Measurements from ENCODE around the gene ZNF839. TPM values are rescaled to one million over a fixed set of nuclear protein-coding genes. Genes with fewer than 3 reads are reported as not detected.
"Not testable (repeated sequence)": the region's sequence is repeated elsewhere in the genome, so short reads cannot be mapped to it uniquely, and the experiment has no call there.

The ZNF839 gene
- total RNA-seq, 1 experiment from 2014 or later: 16.4 TPM

DNA sequence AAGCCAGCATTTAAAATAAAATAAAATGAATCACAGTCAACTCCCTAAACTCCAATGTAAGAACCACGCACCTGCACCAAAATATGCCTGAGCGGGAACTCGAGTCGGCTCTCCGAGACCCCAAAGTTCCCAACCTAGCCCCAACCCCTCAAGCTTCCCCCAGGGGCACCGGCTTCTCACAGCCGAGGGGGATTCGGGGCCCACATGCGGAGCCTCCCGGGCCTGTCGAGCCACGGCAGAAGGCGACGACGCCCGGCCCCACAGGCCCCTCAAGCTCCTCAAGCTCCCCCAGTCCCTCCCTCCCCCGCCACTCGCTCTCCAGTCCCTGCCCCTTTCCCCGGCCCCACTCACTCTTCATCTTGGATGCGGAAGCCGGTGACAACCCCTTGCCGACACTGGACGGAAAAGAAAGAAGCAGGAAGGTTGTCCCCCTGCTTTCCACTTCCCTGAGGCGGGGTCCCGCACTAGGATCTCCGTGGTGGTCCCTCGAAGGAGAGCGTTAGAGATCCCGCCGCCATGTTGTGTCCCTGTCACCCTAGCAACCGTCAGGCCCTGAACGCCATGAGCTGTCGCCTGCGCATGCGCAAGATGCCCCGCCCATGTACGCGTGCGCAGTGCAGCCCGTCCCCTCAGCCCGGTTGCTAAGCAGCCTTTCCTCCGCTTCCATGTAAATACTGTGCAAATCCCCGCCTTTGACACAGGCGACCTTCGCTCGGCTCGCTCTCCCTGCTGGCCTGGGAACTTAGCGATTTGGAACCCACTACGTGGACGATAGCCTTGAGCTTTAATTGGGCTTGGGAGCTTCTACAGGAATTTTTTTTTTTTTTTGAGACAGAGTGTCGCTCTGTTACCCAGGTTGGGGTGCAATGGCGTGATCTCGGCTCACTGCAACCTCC lies 14.7 kb upstream of the ZNF839 start, which contains the start of gene MOK:
MOK (minus strand) TSS at position 554 of the 896 bp plus-strand sequence; CDS start at position 358, 196 bp downstream.
- DNase-seq (ENCODE audit: low spot score): peak; percentile 97
- in situ Hi-C loops (cut with HindIII; ENCODE audit: low sequenced_read_pairs): loop anchor here (25.0 kb wide), 1 partner anchor 218 kb away; the partner anchor contains the start of gene HSP90AA1

DNA sequence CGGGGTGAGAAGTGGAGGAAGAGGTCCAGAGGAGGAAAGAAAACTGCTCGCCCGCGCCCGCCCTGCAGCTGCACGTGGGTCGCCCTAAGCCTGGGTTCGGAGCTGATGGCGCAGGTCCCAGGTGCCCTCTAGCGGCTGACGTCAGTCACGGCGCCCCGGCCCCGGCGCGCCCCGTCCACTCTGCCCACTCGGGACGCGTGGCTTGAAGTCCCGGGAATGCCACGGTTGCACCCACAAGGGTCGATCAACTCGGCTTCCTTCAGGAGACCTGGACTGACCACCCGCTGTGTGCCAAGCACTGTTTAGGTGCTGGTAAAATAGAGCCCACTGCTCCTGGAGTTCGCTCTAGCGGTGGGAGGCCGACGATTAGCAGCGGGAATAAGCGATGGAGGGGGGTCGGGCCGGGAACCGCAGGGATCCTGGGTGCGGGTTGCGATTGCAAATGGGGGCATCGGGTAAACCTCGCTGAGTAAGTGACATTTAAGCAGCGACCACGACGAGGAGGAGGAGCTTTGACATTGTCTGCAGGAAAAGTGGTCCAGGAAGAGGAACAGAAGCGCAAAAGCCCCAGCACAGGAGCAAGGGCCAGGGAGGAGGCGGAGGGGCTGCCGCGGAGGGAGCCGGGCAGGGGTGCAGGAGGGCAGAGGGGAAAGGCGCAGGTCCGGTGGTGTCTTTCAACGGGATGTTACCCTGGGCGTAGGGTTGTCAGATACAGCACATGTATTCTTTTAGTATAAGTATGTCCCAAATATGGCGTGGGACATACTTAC lies 5.1 kb upstream of the ZNF839 start:
- in situ Hi-C loops (cut with HindIII; ENCODE audit: low sequenced_read_pairs): loop anchor here (25.0 kb wide), 1 partner anchor 227 kb away; the partner anchor contains the start of gene HSP90AA1
- peak; percentile 84 for DNase-seq (ENCODE audit: low spot score)

DNA sequence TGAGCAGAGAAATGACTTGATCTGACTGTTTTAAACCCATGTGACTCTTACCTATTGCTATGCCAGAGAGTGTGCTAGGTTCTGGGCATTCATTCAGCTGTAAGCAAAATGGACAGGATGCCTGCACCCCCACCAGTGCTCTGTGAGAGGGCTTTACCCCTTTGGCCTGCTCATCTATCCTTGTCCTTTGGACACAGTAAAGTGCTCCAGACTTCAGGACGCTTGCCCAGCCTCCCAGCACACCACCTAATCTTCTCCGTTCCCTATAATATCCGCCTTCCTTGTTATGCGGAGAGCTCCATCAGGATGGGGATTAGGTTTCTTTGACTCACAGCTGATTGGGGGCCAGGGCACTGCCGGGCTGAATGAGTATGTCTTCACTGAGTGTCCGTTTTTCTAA lies 4.4 kb upstream of the ZNF839 start:
- peak; percentile 22 for DNase-seq (ENCODE audit: low spot score)
- in situ Hi-C loops (cut with HindIII; ENCODE audit: low sequenced_read_pairs): loop anchor here (25.0 kb wide), 1 partner anchor 228 kb away; the partner anchor contains the start of gene HSP90AA1

DNA sequence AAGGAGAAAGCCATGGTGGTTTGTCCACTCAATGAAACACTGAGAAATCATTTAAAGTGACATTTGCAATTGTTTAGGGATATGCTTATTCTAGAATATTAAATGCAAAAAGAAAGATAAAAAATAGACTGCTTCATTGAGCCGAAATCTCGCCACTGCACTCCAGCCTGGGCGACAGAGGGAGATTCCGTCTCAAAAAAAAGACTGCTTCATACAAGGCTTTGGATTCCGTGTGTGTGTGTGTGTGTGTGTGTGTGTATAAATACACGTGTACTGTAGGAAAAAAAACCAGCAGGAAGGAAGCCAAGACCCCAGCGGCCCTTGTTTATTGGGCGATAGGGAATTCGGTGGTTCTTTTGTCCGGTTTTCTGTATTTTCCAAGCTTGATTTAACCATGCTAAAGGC lies 3.2 kb upstream of the ZNF839 start:
- no peak for DNase-seq (ENCODE audit: low spot score)
- in situ Hi-C loops (cut with HindIII; ENCODE audit: low sequenced_read_pairs): loop anchor here (25.0 kb wide), 1 partner anchor 229 kb away; the partner anchor contains the start of gene HSP90AA1

DNA sequence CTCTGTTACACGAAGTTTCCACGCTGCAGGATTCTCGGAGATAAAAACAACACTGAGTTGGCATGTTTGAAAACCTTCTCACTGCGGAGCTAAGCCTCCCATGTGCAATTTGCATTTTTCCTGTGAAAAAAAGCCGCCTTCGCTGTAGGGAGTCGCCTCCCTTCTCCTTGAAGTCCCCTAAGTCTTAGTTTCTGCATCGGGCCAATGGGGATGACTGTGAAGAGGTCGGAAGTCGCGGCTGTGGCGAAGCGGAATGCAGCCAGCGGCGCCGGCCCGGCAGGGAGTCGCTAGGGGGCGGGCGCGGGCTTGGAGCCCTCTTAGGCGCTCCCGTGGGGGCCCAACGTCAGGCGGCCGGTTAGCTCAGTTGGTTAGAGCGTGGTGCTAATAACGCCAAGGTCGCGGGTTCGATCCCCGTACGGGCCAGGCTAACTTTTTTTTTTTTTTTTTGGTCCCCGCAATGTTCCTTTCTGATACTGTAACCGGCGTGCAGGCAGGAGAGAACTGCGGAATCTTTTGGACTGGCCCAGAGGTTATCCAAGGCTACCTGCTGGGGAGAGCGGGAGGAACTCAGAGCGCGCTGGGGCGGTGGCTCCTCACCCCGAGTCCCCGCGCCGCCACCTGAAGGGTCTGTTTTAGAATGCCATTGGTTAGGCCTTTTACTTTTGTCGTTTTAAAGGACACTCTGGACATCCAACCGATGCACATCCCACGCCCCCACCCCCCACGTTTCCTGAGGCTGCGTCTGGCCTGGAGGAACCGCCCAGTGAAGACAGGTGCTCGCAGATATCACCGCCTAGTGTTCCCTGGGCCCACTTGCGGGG lies 2.6 kb upstream of the ZNF839 start:
- in situ Hi-C loops (cut with HindIII; ENCODE audit: low sequenced_read_pairs): loop anchor here (25.0 kb wide), 1 partner anchor 230 kb away; the partner anchor contains the start of gene HSP90AA1
- peak; percentile 93 for DNase-seq (ENCODE audit: low spot score)

DNA sequence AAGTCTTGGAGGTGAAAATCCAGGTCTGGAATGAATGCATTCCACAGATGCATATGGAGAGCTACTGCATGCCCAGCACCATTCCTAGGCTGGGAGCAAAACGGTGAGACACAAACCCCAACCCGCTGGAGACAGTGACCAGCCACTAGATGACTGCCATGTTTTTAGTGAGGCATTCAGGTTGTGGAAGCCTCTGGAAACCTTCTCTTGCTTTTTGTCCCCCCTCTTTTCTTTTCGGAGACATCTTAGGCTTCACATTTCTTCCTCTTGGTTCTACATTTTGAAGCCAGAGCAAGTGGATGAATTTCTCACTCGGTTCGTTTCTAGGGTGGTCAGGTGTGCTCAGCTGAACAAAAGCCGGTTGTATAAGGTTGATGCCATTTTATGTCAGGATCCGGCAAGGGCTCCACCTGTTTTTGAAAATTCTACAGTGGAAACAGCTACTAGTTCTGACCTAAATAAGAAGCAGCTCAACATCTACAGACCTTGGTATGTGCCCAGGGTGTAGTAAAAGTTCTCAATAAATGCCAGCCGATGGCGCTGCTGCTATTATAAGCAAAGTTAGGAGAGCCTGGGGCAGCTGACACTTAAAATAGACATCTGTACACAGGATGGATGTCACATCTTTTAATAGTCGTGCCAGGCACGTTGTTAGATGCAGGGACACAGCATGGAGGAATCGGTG lies 1.8 kb upstream of the ZNF839 start:
- in situ Hi-C loops (cut with HindIII; ENCODE audit: low sequenced_read_pairs): loop anchor here (25.0 kb wide), 1 partner anchor 230 kb away; the partner anchor contains the start of gene HSP90AA1
- peak; percentile 78 for DNase-seq (ENCODE audit: low spot score)

DNA sequence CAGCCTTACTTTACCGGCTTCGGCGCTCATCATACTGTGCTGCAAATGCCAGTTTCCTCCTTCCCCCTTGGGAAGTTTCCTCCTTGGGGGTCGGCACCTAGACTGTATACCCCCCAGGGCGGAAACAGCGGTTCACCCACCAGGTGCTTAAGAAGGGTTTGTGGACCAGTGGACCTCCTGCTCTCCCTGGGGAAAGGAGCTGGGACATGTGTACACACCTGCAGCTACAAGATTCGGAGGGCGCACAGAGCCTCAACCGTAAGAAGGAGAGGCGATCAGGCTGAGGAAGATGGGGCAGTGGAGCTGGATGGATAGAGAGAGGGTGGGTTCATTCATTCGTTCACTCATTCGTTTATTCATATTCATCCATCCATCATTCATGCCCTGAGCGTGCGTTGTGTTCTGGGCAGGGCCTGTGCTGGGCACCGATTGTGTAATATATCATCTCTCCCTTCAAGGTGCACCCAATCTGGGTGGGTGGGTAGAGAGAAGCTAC lies 717 bp upstream of the ZNF839 start:
- in situ Hi-C loops (cut with HindIII; ENCODE audit: low sequenced_read_pairs): loop anchor here (25.0 kb wide), 1 partner anchor 232 kb away; the partner anchor contains the start of gene HSP90AA1
- peak; percentile 8 for DNase-seq (ENCODE audit: low spot score)

DNA sequence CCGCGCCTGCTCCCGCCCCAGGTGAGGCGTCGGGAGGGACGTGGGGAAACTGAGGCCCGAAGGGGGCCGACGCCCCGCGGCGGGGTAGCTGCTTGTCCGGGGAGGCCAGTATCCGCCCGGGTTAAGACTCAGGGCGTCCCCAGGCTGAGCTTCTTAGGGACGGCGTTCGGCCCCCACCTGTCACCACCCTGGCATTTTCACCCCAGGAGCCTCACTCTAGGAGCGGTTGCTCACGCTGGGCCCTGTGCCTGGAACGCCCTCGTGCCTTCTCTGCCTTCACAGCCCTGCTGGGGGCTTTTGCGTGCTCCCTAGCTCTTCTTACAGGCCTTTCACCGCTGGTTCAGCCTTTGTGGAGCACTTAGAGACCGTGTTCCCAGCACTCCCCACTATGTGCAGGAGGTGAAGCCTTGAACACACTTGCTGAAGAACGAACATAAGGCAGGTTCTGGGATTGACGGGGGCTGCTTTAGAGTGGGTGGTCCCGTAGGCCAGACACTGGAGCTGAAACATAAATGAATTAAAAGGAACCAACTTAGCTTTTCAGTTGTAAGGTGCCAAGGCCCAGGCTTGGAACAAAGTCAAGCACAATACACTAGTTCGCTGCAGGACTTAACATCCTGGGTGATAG lies 601 bp downstream of the ZNF839 start:
- in situ Hi-C loops (cut with HindIII; ENCODE audit: low sequenced_read_pairs): loop anchor here (25.0 kb wide), 1 partner anchor 233 kb away; the partner anchor contains the start of gene HSP90AA1
- DNase-seq (ENCODE audit: low spot score): peak; percentile 43

DNA sequence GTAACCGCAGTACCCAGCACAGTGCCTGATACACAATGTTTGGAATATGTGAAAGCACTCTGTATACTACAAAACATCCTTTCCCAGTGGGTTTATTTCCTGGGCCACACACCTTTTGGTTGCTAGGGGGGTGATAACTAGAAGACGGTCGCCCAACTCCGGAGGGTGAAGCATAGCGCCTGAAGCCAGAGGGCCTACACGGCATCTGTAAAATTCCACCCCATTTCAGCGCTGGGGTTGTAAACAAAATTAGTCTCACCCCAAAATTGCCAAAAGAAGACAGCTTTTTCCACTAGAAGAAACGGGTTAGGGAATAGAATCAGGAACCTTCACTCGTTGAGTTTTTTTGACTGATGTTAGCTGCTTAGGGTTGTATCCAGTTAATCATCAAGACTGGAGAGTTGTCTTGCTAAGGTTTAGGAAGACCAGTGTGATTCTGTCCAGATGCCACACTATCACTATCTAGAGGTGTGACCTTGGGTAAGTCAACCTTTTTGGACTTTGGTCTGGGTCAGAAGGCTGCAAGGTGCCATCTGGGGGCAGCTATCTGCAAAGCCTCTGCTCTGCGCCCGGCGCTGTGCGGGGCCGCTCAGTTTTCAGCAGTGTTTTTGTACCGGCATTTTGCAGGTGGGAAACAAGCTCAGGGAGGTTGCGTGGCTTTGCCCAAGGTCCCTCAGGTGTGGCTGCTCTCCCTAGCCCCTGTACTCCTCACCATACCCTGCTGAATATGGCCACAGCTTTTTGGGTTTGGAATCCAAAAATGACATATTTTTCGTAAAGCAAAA lies 1.3 kb downstream of the ZNF839 start:
- in situ Hi-C loops (cut with HindIII; ENCODE audit: low sequenced_read_pairs): loop anchor here (25.0 kb wide), 1 partner anchor 234 kb away; the partner anchor contains the start of gene HSP90AA1
- no peak for DNase-seq (ENCODE audit: low spot score)

DNA sequence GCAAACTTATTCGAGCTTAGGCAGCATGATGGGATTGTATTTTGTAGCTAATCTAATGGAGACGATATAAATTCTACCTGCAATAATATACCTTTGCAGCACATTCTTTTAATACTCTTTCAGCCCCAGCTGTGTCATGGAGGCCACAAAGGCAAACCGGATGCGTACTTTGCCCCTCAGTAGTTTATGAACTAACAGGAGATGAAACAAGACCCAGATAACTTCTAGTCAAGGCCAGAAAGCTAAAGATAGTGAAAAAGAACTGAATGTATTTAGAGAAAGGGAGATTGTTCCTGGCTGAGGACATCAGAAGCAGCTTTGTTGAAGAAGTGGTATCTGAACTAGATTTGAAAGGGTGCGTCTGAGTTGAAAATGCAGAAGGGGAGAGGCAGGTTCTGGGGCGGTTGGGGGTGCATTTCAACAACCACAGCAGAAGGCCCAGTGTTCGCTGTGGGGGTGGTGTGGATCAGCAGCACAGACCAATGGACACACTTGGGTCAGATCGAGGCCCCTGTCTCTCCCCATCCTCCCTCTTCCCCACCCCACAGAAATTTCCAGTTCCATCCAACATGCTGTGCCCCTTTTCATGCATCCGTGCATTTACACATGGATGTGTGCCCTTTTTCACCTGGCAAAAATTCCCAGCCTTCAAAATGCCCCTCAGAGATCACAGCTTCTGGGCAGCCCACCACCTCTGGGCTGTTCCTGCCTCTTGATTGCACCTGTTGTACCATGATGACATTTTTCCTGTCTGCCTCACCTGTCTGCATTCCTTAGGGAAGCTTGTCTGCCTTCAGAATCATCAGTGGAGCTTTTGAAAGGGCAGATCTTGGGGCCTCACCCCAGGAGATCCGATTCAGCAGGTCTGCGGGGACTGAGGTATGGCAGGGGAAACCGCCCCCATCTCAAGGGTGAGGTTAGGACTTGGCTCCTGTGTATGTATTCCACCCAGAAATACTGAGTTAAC lies 2.2 kb downstream of the ZNF839 start:
- DNase-seq (ENCODE audit: low spot score): no peak
- in situ Hi-C loops (cut with HindIII; ENCODE audit: low sequenced_read_pairs): loop anchor here (25.0 kb wide), 1 partner anchor 234 kb away; the partner anchor contains the start of gene HSP90AA1

DNA sequence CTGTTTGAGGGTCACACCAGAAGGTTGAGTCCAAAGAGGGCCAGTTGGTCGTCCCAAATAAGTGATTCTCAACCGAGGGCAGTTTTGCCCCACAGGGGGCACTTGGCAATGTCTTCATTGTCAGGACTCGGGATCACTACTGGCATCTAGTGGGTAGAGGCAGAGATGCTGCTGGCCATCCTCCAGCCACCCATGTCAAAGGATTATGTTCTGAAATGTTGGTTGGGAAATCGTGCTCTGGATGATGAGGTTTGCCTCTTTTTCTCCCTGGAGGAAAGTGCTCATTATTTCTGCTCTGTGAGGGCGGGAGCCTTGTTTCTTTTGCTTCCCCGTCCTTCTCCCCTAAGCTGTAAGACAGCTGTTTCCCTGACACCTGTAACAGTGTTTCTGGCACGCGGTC lies 3.6 kb downstream of the ZNF839 start:
- in situ Hi-C loops (cut with HindIII; ENCODE audit: low sequenced_read_pairs): loop anchor here (25.0 kb wide), 1 partner anchor 236 kb away; the partner anchor contains the start of gene HSP90AA1
- DNase-seq (ENCODE audit: low spot score): peak; percentile 82

DNA sequence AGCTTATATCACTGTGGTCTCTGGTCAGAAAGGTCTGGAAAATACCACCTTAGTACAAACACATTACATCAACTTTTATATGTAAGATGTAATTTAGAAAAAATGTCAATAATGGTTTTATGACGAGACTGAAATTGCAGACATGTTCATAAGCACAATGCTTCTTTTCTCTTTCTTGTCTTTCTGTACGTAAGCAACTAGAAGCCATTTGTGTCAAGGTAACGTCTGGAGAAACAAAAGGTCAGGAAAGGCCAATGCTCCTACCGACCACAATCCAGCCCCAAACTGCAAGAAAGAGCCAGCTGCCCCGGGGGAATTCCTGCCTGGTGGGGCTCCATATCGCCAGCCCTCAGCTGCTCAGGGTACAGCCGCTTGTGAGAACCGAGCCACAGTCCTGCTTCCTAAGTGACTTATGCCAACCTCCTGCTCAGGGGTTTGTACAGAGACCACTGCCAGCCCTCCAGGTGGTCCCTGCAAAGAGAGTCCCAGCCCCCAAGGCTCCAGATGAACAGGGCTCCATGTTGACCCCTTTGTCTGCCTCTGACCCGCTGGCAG lies 6.3 kb downstream of the ZNF839 start:
- in situ Hi-C loops (cut with HindIII; ENCODE audit: low sequenced_read_pairs): no loop called here

DNA sequence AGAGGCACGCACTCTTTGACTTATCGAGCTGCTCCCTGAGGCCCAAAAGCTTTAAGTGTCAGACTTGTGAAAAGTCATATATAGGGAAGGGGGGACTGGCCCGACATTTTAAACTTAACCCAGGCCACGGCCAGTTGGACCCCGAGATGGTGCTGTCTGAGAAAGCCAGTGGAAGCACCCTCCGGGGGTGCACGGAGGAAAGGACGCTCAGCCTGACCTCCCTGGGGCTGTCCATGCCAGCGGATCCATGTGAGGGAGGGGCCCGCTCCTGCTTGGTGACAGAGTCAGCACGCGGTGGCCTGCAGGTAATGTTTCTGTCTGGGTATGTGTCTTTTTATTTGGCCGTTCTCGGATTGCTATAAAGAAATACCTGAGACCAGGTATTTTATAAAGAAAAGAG lies 7.0 kb downstream of the ZNF839 start:
- no peak for DNase-seq (ENCODE audit: low spot score)
- in situ Hi-C loops (cut with HindIII; ENCODE audit: low sequenced_read_pairs): no loop called here

More for the DNA sequence above, 6.3 kb downstream of the ZNF839 start:
- DNase-seq (ENCODE audit: low spot score): no peak

DNA sequence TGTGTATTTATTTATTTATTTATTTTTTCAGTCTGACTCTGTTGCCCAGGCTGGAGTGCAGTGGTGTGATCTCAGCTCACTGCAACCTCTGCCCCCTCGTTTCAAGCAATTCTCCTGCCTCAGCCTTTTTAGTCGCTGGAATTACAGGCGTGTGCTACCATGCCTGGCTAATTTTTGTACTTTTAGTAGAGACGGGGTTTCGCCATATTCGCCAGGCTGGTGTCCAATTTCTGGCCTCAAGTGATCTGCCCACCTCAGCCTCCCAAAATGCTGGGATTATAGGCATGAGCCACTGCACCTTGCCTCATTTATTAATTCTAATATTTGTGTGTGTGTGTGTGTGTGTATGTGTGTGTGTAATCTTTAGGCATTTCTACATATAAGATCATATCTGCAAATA lies 9.8 kb downstream of the ZNF839 start:
- in situ Hi-C loops (cut with HindIII; ENCODE audit: low sequenced_read_pairs); DNase-seq (ENCODE audit: low spot score): not testable (repeated sequence)

DNA sequence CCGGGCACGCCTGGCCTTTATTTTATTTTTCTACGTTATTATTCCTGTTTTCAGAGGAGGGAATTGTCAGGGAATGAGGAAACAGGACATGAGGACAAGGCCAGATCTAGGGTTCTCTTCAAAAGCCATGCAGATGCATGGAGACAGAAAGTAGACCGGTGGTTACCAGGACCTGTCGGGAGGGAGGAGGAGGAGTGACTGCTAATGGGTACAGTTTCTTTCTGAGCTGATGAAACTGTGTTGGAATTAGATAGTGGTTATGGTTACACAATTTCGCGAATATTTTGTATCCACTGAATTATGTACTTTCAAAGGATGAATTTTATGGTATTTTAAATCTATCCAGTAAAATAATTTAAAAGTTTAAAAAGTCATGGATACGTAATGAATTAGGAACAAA lies 11.3 kb downstream of the ZNF839 start:
- in situ Hi-C loops (cut with HindIII; ENCODE audit: low sequenced_read_pairs): no loop called here
- no peak for DNase-seq (ENCODE audit: low spot score)
